Astrocyte (in vitro differentiated cells and primary cell): ENCODE data around the gene CFAP91. TPM values are rescaled to one million over a fixed set of nuclear protein-coding genes. Genes with fewer than 3 reads are reported as not detected.
A peak's percentile ranks its signal among the peaks of the same experiment; 100 is the strongest.
"Not testable (repeated sequence)": the region's sequence is repeated elsewhere in the genome, so short reads cannot be mapped to it uniquely, and the experiment has no call there.

ENCODE experiments used
- DNase-seq: peaks from one replicate; pipeline ENCODE4 v3.0.0-alpha.2; 2010; ENCODE audit warnings: low read depth
- FAIRE-seq: peaks from 2 replicates; lab custom pipeline; 2011; peaks lifted over from hg19 to GRCh38; lab: Jason Lieb, UNC
- H2AFZ ChIP-seq: 2 replicates; pipeline ENCODE4 v1.6.0; 2012; ENCODE audit warnings: low read depth, low read length, inconsistent platforms
- H3K27ac ChIP-seq: 2 replicates; pipeline ENCODE4 v1.5.1; 2011; ENCODE audit warnings: low read depth, low read length, inconsistent platforms
- H3K27me3 ChIP-seq: 2 replicates; pipeline ENCODE4 v1.6.0; 2011; ENCODE audit warnings: low read length, inconsistent platforms; ENCODE audit not compliant: insufficient read depth
- H3K36me3 ChIP-seq: 2 replicates; pipeline ENCODE4 v1.5.1; 2011; ENCODE audit warnings: low read length, inconsistent platforms; ENCODE audit not compliant: insufficient read depth
- H3K4me1 ChIP-seq: 2 replicates; pipeline ENCODE4 v1.5.1; 2011; ENCODE audit warnings: low read length, inconsistent platforms; ENCODE audit not compliant: insufficient read depth
- H3K4me2 ChIP-seq: 2 replicates; pipeline ENCODE4 v1.6.0; 2012; ENCODE audit warnings: low read length, inconsistent platforms
- H3K4me3 ChIP-seq: 2 replicates; pipeline ENCODE4 v1.5.1; 2011; ENCODE audit warnings: low read depth, mild to moderate bottlenecking, low read length, inconsistent platforms; ENCODE audit not compliant: insufficient read depth
- H3K79me2 ChIP-seq: 2 replicates; pipeline ENCODE4 v1.6.0; 2012; ENCODE audit warnings: mild to moderate bottlenecking, low read length, inconsistent platforms; ENCODE audit not compliant: insufficient read depth
- H3K9ac ChIP-seq: 2 replicates; pipeline ENCODE4 v1.6.0; 2012; ENCODE audit warnings: mild to moderate bottlenecking, low read length, inconsistent platforms
- H3K9me3 ChIP-seq: 2 replicates; pipeline ENCODE4 v1.5.1; 2012; ENCODE audit warnings: low read depth, mild to moderate bottlenecking, low read length, inconsistent platforms; ENCODE audit not compliant: insufficient read depth
- H4K20me1 ChIP-seq: 2 replicates; pipeline ENCODE4 v1.6.0; 2012; ENCODE audit warnings: low read length, inconsistent platforms; ENCODE audit not compliant: insufficient read depth
- H3K27ac Mint-ChIP-seq: one replicate; pipeline ENCODE4 v1.8.0; 2021; ENCODE audit warnings: mild to moderate bottlenecking, mixed read lengths; ENCODE audit not compliant: unreplicated experiment
- H3K27me3 Mint-ChIP-seq: one replicate; pipeline ENCODE4 v1.8.0; 2021; ENCODE audit warnings: low read depth, mixed read lengths; ENCODE audit not compliant: unreplicated experiment
- H3K36me3 Mint-ChIP-seq: one replicate; pipeline ENCODE4 v1.8.0; 2021; ENCODE audit warnings: low read depth, mixed read lengths; ENCODE audit not compliant: unreplicated experiment
- H3K4me1 Mint-ChIP-seq: one replicate; pipeline ENCODE4 v1.8.0; 2021; ENCODE audit warnings: low read depth, mixed read lengths; ENCODE audit not compliant: unreplicated experiment
- H3K4me3 Mint-ChIP-seq: one replicate; pipeline ENCODE4 v1.8.0; 2021; ENCODE audit warnings: mild to moderate bottlenecking, moderate library complexity, mixed read lengths; ENCODE audit not compliant: unreplicated experiment
- H3K9me3 Mint-ChIP-seq: one replicate; pipeline ENCODE4 v1.8.0; 2021; ENCODE audit warnings: mild to moderate bottlenecking, mixed read lengths; ENCODE audit not compliant: unreplicated experiment
- CTCF ChIP-seq: IDR thresholded peaks from 2 replicates; pipeline ENCODE4 v1.5.1; 2011; ENCODE audit warnings: low read depth, mild to moderate bottlenecking, inconsistent platforms, low read length, moderate library complexity; ENCODE audit not compliant: insufficient read depth
- EZH2 ChIP-seq: IDR thresholded peaks from 2 replicates; pipeline ENCODE4 v1.6.1; 2012; ENCODE audit warnings: mild to moderate bottlenecking, low read length, inconsistent platforms; ENCODE audit not compliant: insufficient read depth
- total RNA-seq: library from RNA; stranded (reverse); gene quantifications from 2 replicates; pipeline ENCODE4 v1.2.1, GENCODE V29; 2021

Gene CFAP91
- total RNA-seq, 1 donor from 2014 or later, result 0.16 TPM

DNA sequence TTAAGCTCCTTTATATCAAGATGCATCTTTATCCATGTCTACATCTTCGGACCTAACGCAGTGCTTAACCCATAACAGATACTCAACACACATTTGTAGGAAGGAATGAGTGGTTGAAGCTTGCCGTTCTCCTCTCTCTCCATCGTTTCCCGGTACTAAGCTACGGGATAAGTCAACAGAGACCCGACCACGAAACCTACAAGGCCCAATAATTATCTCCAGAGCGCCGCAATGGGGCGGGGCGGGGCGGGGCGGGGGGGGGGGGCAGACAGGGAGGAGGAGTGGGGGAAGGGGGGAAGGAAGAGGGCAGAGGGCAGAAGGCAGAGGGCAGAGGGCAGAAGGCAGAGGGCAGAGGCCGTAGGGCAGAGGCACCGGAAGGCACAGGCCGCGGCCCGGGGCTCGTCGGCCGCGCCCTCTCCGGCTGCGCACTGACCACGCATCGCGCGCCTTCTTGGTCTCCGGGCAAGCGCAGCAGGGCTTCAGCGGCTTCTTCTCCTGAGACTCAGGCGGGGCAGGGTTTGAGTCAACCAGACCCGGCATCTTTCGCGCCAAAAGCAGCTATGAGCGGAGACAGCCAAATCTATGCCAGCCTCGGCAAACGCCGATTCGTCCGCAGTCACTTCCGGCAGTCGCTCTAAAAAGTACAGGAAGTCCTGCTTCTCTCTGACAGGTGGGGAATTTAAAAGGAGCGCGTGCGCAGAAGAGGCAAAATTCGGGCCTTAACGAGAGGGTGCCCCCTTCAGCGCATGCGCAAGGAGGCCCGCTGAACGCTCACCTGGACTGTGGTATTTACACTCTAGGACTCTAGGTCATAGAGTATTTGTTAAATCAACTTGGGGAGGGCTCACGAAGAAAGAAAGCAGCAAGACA, 25.8 kb upstream of the CFAP91 start, which contains the start of gene COX17:
COX17 (minus strand) TSS at position 636 of the 870 bp plus-strand sequence; CDS start at position 540, 96 bp downstream.
- H3K4me1 Mint-ChIP-seq, result peaks cover 11% of the 10 kb centered on the region
- Histone ChIP-seq H2AFZ (peak within 1 kb of the TSS; percentile 97), H3K27me3 (no peaks in the 10 kb centered on the region), H4K20me1 (no peaks in the 10 kb centered on the region), H3K36me3 (peaks cover 6% of the 10 kb centered on the region), H3K4me2 (peak within 1 kb of the TSS; percentile 96), H3K9me3 (no peaks in the 10 kb centered on the region), H3K4me3 (peak within 1 kb of the TSS; percentile 95), H3K9ac (peak within 1 kb of the TSS; percentile 82), H3K4me1 (peaks cover 7% of the 10 kb centered on the region), H3K27ac (peak within 1 kb of the TSS; percentile 61), H3K79me2 (peaks cover 14% of the 10 kb centered on the region)
- H3K4me3 Mint-ChIP-seq, result peak within 1 kb of the TSS; percentile 96
- peak within 1 kb of the TSS; percentile 64 for H3K27ac Mint-ChIP-seq
- no peaks in the 10 kb centered on the region for H3K27me3 Mint-ChIP-seq
- H3K36me3 Mint-ChIP-seq, result peaks cover 3% of the 10 kb centered on the region
- H3K9me3 Mint-ChIP-seq, result no peaks in the 10 kb centered on the region
- FAIRE-seq (peak; percentile 71), DNase-seq (peak; percentile 92)
- TF ChIP-seq EZH2 (no peak), CTCF (no peak)

- Histone ChIP-seq H3K4me1 (peaks cover 7% of the 10 kb centered on the region), H3K4me3 (peak overlapping the region; percentile 95), H4K20me1 (no peaks in the 10 kb centered on the region), H3K79me2 (peaks cover 14% of the 10 kb centered on the region), H3K9ac (peak overlapping the region; percentile 82), H3K9me3 (no peaks in the 10 kb centered on the region), H3K27ac (peak overlapping the region; percentile 59), H3K4me2 (peak overlapping the region; percentile 96), H3K36me3 (peaks cover 6% of the 10 kb centered on the region), H3K27me3 (no peaks in the 10 kb centered on the region), H2AFZ (peak overlapping the region; percentile 97)
- Mint-ChIP-seq H3K36me3 (peaks cover 3% of the 10 kb centered on the region), H3K4me1 (peaks cover 11% of the 10 kb centered on the region), H3K9me3 (no peaks in the 10 kb centered on the region), H3K27me3 (no peaks in the 10 kb centered on the region), H3K27ac (peak overlapping the region; percentile 27), H3K4me3 (peak overlapping the region; percentile 96)
- DNase-seq, result no peak
- FAIRE-seq, result no peak
- TF ChIP-seq CTCF (no peak), EZH2 (no peak)
Measured at GRCh38 chr3:119677641-119677934, 25.2 kb upstream of the CFAP91 start.

- not testable (repeated sequence) for H3K27me3 Mint-ChIP-seq, H4K20me1 ChIP-seq, FAIRE-seq, H3K36me3 Mint-ChIP-seq, H3K27ac ChIP-seq, DNase-seq, H3K4me2 ChIP-seq, H2AFZ ChIP-seq, H3K9ac ChIP-seq, H3K4me1 ChIP-seq, H3K4me3 ChIP-seq, H3K9me3 ChIP-seq, H3K4me3 Mint-ChIP-seq, H3K27ac Mint-ChIP-seq, H3K9me3 Mint-ChIP-seq, H3K36me3 ChIP-seq, H3K27me3 ChIP-seq
- peaks cover 14% of the 10 kb centered on the region for H3K79me2 ChIP-seq
- H3K4me1 Mint-ChIP-seq, result peaks cover 11% of the 10 kb centered on the region
Measured at GRCh38 chr3:119678209-119678608, 24.6 kb upstream of the CFAP91 start.
